ENCODE data around the gene FOXN3. TPM values are rescaled to one million over a fixed set of nuclear protein-coding genes. Genes with fewer than 3 reads are reported as not detected.

FOXN3 gene
- total RNA-seq, 1 experiment from 2014 or later: 125 TPM

- Histone ChIP-seq H3K79me1 (ENCODE audit: insufficient read depth, low read depth, low read length, poor library complexity, severe bottlenecking) (peaks cover 9% of the 10 kb centered on the region), H2BK120ac (ENCODE audit: low read depth, low read length, poor library complexity, severe bottlenecking) (no peak overlapping the region), H2BK15ac (ENCODE audit: low read depth, low read length) (no peak overlapping the region), H3K27me3 (ENCODE audit: insufficient read depth, low read length) (no peaks in the 10 kb centered on the region), H2AK5ac (ENCODE audit: insufficient read length, low read length) (no peak overlapping the region), H3K18ac (ENCODE audit: insufficient read length, low read depth, low read length) (no peak overlapping the region), H2BK5ac (ENCODE audit: insufficient read length, low read length) (no peak overlapping the region), H4K8ac (replicated peaks; ENCODE audit: insufficient read length, low read depth, low read length) (no peak overlapping the region), H3K56ac (ENCODE audit: insufficient read length, low read depth, low read length) (no peak overlapping the region), H3T11ph (ENCODE audit: low read length) (no peak overlapping the region), H3K79me2 (ENCODE audit: insufficient read depth, low read length) (peaks cover 74% of the 10 kb centered on the region), H3K23ac (ENCODE audit: insufficient read length, low read depth, low read length) (no peak overlapping the region), H2AFZ (ENCODE audit: low read length) (no peak overlapping the region), H3K4me1 (ENCODE audit: insufficient read depth, low read length) (peaks cover 17% of the 10 kb centered on the region; the same call in 1 of the 2 replicates), H3K9me3 (ENCODE audit: control insufficient read depth, low read depth, low read length) (no peaks in the 10 kb centered on the region), H3K27ac (ENCODE audit: insufficient read length, low read depth, low read length) (no peak overlapping the region), H3K4me2 (ENCODE audit: insufficient read depth, insufficient read length, low read length) (no peak overlapping the region), H3K9ac (ENCODE audit: extremely low read depth, insufficient read length, low read length) (no peak overlapping the region), H3K14ac (ENCODE audit: insufficient read depth, low read length) (no peak overlapping the region), H4K5ac (ENCODE audit: insufficient read length, low read depth, low read length) (no peak overlapping the region), H4K20me1 (ENCODE audit: control insufficient read depth, insufficient read depth, insufficient read length) (no peaks in the 10 kb centered on the region), H2BK12ac (ENCODE audit: insufficient read length, low read depth, low read length) (no peak overlapping the region), H4K91ac (ENCODE audit: insufficient read length, low read depth, low read length) (no peak overlapping the region), H2BK20ac (ENCODE audit: low read depth, low read length, poor library complexity, severe bottlenecking) (no peak overlapping the region), H3K4ac (ENCODE audit: low read depth, low read length) (no peak overlapping the region), H3K23me2 (ENCODE audit: insufficient read length, low read depth, low read length, poor library complexity, severe bottlenecking) (no peaks in the 10 kb centered on the region)
- Mint-ChIP-seq H3K4me3 (no peak overlapping the region), H3K27me3 (ENCODE audit: low read depth) (no peaks in the 10 kb centered on the region), H3K36me3 (ENCODE audit: insufficient read depth in 1 of 3, low read depth in 3 of 3) (peaks cover 16 to 31% (median 16%) of the 10 kb centered on the region in 3 experiments; a peak in 5 of 7 replicates), H3K27ac (no peak overlapping the region; a peak in 1 of 7 replicates), H3K4me1 (peaks cover 57 to 67% of the 10 kb centered on the region in 2 experiments), H3K9me3 (no peaks in the 10 kb centered on the region)
- TF ChIP-seq, protein P1, sequence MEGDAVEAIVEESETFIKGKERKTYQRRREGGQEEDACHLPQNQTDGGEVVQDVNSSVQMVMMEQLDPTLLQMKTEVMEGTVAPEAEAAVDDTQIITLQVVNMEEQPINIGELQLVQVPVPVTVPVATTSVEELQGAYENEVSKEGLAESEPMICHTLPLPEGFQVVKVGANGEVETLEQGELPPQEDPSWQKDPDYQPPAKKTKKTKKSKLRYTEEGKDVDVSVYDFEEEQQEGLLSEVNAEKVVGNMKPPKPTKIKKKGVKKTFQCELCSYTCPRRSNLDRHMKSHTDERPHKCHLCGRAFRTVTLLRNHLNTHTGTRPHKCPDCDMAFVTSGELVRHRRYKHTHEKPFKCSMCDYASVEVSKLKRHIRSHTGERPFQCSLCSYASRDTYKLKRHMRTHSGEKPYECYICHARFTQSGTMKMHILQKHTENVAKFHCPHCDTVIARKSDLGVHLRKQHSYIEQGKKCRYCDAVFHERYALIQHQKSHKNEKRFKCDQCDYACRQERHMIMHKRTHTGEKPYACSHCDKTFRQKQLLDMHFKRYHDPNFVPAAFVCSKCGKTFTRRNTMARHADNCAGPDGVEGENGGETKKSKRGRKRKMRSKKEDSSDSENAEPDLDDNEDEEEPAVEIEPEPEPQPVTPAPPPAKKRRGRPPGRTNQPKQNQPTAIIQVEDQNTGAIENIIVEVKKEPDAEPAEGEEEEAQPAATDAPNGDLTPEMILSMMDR (conservative IDR thresholded peaks at IDR 0.05): no peak
- DNase-seq: no peak
- no CpG with 5 or more reads among the region's 4 CpGs for WGBS (ENCODE audit: extremely low coverage, insufficient read length, low lambda C conversion rate)
Measured at GRCh38 chr14:89394972-89395371, 22.1 kb downstream of the FOXN3 start.
